Common myeloid progenitor, CD34-positive (primary cell): ENCODE measurements around the gene SCNN1A.

ENCODE experiments used
- CTCF ChIA-PET: fragments of 350-600 bp; sonication (Branson Sonifier 250); formaldehyde crosslinking; loops from one replicate; lab custom pipeline; 2021; ENCODE audit warnings: antibody characterized with exemption; lab: Charles Lee
- POLR2A ChIA-PET: fragments of 350-600 bp; sonication (Branson Sonifier 250); formaldehyde crosslinking; loops from one replicate; lab custom pipeline; 2021; ENCODE audit warnings: antibody characterized with exemption; lab: Charles Lee
- DNase-seq, 3 donors: peaks; one replicate each; pipeline versions ENCODE4 v3.0.0 to v3.0.0-alpha.2; 2013
- H3K27ac ChIP-seq, 2 experiments: 1 replicate in 1 of 2; 2 replicates in 1 of 2; pipeline ENCODE4 v1.7.0; 2013; ENCODE audit warnings: inconsistent platforms in 2 of 2, low read length in 2 of 2, mild to moderate bottlenecking in 2 of 2, low read depth in 1 of 2, moderate library complexity in 1 of 2; ENCODE audit not compliant: severe bottlenecking in 2 of 2, insufficient read depth in 1 of 2, poor library complexity in 1 of 2
- H3K27me3 ChIP-seq, 5 experiments: replicated peaks in 2 of 5; 1 replicate in 3 of 5; 2 replicates in 2 of 5; pipeline versions ENCODE4 v1.6.1 to v1.7.0; 2013; ENCODE audit warnings: low read length in 4 of 5, mild to moderate bottlenecking in 2 of 5, moderate library complexity in 2 of 5, inconsistent platforms in 1 of 5; ENCODE audit not compliant: insufficient read depth in 5 of 5, control insufficient read depth in 4 of 5
- H3K36me3 ChIP-seq, 4 experiments: 1 replicate in 2 of 4; 2 replicates in 2 of 4; pipeline versions ENCODE4 v1.6.1 to v1.7.0; 2013; ENCODE audit warnings: low read length in 3 of 4, control low read depth in 1 of 4, mild to moderate bottlenecking in 1 of 4; ENCODE audit not compliant: control insufficient read depth in 4 of 4, insufficient read depth in 4 of 4
- H3K4me1 ChIP-seq, 4 experiments: 1 replicate in 3 of 4; 2 replicates in 1 of 4; pipeline versions ENCODE4 v1.6.1 to v1.7.1; 2013; ENCODE audit warnings: low read length in 3 of 4, mild to moderate bottlenecking in 3 of 4, control low read depth in 1 of 4, inconsistent platforms in 1 of 4, moderate library complexity in 1 of 4; ENCODE audit not compliant: control insufficient read depth in 4 of 4, insufficient read depth in 4 of 4; ENCODE audit errors: control extremely low read depth in 1 of 4
- H3K4me3 ChIP-seq, 7 experiments: 1 replicate in 4 of 7; 2 replicates in 3 of 7; pipeline versions ENCODE4 v1.5.1 to v1.7.0; 2013; ENCODE audit warnings: mild to moderate bottlenecking in 7 of 7, low read length in 6 of 7, moderate library complexity in 6 of 7, inconsistent platforms in 2 of 7, low read depth in 2 of 7, control low read depth in 1 of 7; ENCODE audit not compliant: insufficient read depth in 4 of 7, control insufficient read depth in 1 of 7; ENCODE audit errors: extremely low read depth in 1 of 7
- H3K9me3 ChIP-seq, 5 experiments: 1 replicate in 4 of 5; 2 replicates in 1 of 5; pipeline versions ENCODE4 v1.6.1 to v1.7.1; 2013; ENCODE audit warnings: low read length in 4 of 5, mild to moderate bottlenecking in 2 of 5, inconsistent platforms in 1 of 5, low read depth in 1 of 5, moderate library complexity in 1 of 5; ENCODE audit not compliant: control insufficient read depth in 4 of 5, insufficient read depth in 2 of 5; ENCODE audit errors: control extremely low read depth in 1 of 5
- WGBS: methylation state at CpG from one replicate; pipeline ENCODE4 v1.1.5; 2013; ENCODE audit not compliant: insufficient coverage; 5-methylcytosine and 5-hydroxymethylcytosine counted together

SCNN1A gene

DNA sequence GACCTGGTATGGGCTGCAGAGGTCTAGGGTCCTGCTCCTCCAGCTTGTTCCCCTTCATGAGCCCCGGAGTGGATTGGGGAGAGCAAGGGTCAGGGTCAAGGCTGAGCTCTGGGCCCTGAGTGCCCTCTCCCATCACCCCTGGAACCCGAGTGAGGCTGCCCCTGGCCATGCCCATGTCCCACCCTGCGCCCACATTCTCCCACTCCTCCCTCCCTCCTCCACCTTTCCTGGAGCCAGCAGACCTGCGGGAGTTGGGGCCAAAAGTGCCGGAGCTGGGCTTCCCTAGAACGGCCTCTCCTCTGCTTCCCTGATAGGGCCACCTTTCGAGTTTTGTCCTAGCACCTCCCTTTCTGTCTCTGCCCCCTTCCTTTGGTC is 590 bp downstream of the SCNN1A start:
- ChIA-PET POLR2A (interaction anchor here (0.9 kb wide), 1 partner anchor 13 kb away, joined by 4 read pairs; no protein-coding TSS in a partner anchor), CTCF (interaction anchor here (0.7 to 6.9 kb wide), 10 partner anchors 9 to 91 kb away, joined by 3 to 73 read pairs (median 4); partner anchors contain the start of genes LTBR and TNFRSF1A)
- 96% methylated on average over 7 of the region's 7 CpGs for WGBS

DNA sequence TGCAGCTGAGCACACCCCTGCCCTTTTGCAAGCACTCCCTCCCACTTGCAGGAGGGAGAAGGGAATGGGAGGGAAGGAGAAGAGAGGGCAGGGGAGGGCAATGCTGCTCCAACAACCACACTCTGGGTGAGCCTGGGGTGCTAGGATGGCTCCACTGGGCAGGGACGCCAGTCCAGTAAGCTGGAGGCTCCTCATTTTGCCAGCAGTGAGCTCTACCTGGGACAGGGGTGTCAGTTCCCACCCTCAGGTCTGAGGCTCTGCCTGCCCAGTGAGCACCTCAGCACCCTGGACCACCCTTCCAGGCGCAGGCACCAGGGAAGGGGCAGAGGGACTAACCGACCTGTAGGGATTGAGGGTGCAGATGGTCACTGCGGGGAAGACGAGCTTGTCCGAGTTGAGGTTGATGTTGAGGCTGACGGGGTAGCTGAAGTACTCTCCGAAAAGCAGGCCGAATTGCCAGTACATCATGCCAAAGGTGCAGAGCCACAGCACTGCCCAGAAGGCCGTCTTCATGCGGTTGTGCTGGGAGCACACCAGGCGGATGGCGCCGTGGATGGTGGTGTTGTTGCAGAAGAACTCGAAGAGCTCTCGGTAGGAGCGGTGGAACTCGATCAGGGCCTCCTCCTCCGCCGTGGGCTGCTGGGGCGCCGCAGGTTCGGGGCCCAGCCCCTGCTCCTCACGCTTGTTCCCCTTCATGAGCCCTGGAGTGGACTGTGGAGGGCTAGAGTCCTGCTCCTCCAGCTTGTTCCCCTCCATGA is 1.2 kb downstream of the SCNN1A start:
- Histone ChIP-seq H3K4me1 (peaks cover 4 to 94% (median 60%) of the 10 kb centered on the region in 4 experiments), H3K4me3 (no peak overlapping the region), H3K9me3 (no peaks in the 10 kb centered on the region), H3K27ac (no peak overlapping the region), H3K36me3 (no peaks in the 10 kb centered on the region), H3K27me3 (no peaks in the 10 kb centered on the region)
- POLR2A ChIA-PET = no interaction called here
- CTCF ChIA-PET = interaction anchor here (0.6 to 6.9 kb wide), 11 partner anchors 9 to 203 kb away, joined by 3 to 73 read pairs (median 4); partner anchors contain the start of genes LTBR and TNFRSF1A
- 97% methylated on average over 21 of the region's 24 CpGs for WGBS
- DNase-seq = no peak

More for the DNA sequence above, 590 bp downstream of the SCNN1A start:
- H3K27ac ChIP-seq = no peak overlapping the region
- H3K27me3 ChIP-seq = no peaks in the 10 kb centered on the region
- no peak overlapping the region for H3K4me3 ChIP-seq
- H3K4me1 ChIP-seq = peaks cover 4 to 91% (median 60%) of the 10 kb centered on the region in 4 experiments
- no peak for DNase-seq
- H3K36me3 ChIP-seq = no peaks in the 10 kb centered on the region
- no peaks in the 10 kb centered on the region for H3K9me3 ChIP-seq

DNA sequence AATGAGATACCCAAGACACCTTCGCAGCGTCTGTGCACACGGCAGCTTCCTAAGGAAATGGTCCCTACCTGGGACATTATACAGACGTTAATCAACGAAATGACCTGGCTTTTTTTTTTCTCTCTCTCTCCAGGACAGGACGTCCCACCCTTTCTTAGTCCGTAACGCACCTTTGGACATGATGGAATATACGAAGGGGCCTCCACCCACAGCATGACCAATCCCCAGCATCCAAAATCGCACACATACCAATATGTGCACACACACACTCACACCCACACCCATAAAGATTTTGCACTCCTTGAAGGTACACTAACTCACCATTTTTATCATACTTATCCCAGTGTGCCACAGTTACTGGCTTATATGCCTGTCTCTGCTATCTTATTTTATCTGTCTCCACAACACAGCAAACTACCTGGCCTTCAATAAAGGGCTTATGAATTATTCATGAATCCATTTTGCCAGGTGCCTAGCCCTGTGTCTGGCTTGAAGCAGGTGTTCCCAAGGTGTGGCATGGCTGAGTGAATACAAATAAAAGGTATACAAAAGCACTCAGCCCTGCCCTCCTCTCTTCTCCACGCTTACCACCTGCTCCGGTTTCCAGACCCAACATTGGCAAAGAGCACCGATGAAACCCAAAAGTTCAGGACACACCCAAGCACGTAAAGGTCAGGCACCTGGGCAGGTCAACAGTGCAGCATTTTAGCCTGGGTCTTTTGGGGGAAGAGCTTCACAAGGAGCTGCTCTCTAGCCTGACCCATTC is 2.2 kb downstream of the SCNN1A start:
- H3K27ac ChIP-seq = no peak overlapping the region

DNA sequence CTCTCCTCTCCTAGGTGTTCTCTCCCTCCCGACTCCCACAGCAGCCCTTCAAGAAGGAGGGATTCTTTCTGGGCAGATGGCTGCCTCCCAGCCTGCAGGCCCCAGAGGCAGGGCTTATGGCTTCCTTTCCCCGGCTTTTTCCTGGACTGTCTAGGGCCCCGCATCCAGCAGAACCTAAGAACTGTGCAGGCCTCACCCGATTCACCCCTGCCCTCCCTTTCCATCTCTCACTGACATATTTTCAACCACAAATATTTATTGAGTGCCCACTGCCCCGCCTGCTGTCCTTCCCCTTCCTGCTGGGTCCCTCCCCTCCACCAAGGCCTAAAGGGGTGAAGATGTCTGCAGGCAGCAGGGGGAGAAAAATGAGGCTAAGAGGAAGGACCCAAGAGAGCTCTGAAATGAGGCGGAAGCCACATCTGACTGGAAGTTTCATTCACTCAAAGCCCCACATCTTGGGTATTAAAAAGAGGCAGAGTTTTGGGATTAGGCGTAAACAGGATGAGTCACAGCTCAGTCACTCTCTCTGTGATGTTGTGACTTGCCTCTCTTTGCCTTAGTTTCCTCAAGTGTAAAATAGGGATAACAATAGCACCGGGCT is 2.9 kb downstream of the SCNN1A start:
- Histone ChIP-seq H3K36me3 (no peaks in the 10 kb centered on the region), H3K4me3 (peak overlapping the region in 3 of 7 experiments; percentile 1 to 40 (median 9)), H3K27me3 (no peaks in the 10 kb centered on the region), H3K4me1 (peaks cover 8 to 94% (median 68%) of the 10 kb centered on the region in 4 experiments), H3K9me3 (no peaks in the 10 kb centered on the region), H3K27ac (no peak overlapping the region)
- peak; percentile 61 to 88 (median 88) for DNase-seq
- ChIA-PET CTCF (interaction anchor here (0.6 to 6.9 kb wide), 8 partner anchors 9 to 93 kb away, joined by 3 to 73 read pairs (median 6); partner anchors contain the start of gene TNFRSF1A), POLR2A (interaction anchor here (0.6 to 1.0 kb wide), 2 partner anchors 32 to 36 kb away, joined by 3 to 5 read pairs; no protein-coding TSS in a partner anchor)
- WGBS = 18% methylated on average over 6 of the region's 8 CpGs

More for the DNA sequence above, 2.2 kb downstream of the SCNN1A start:
- Histone ChIP-seq H3K4me1 (peaks cover 7 to 94% (median 64%) of the 10 kb centered on the region in 4 experiments), H3K9me3 (no peaks in the 10 kb centered on the region), H3K36me3 (no peaks in the 10 kb centered on the region), H3K27me3 (no peaks in the 10 kb centered on the region), H3K4me3 (no peak overlapping the region)
- no peak for DNase-seq
- WGBS = 80% methylated on average over 13 of the region's 14 CpGs
- ChIA-PET CTCF (interaction anchor here (0.6 to 6.9 kb wide), 10 partner anchors 8 to 202 kb away, joined by 4 to 73 read pairs (median 6); partner anchors contain the start of genes LTBR and TNFRSF1A), POLR2A (interaction anchor here (0.6 to 1.0 kb wide), 2 partner anchors 31 to 37 kb away, joined by 3 to 5 read pairs; no protein-coding TSS in a partner anchor)

DNA sequence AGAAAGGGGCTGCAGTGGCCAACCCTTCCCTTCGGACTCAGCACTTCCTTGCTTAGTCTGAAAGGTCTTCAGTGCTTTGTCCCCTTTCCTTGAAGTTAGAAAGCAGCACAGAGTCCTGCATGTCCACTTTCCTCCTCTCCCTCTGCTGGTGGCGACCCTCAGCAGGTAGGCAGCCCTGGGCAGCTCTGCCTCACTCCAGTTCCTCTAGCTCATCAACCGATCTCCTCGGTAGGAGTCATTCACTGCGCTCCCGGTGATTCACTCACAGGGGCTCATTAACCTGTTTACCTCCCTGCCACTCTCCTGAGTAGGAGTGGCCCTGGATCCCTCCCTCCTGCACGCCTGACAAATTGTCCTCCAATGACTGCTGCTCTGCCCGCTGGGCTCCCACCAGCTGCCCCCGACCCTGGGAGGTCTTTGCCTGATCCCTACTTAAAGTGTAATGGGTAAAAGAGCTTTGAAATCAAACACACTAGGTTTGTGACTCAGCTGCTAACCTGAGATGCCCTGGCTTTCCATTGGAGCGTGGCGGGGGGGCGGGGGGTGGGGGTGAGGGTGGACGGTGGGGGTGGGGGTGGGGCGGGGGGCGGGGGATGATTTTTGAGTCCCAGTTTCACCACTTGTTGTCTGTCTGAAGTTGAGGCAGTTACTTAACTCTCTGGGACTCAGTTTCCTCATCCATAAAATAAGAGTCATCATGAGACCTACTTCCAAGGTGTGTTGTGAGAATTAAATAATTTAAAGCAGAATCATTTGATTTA is 4.2 kb downstream of the SCNN1A start:
- ChIA-PET CTCF (interaction anchor here (0.7 to 6.9 kb wide), 11 partner anchors 11 to 165 kb away, joined by 3 to 73 read pairs (median 7); partner anchors contain the start of genes LTBR and TNFRSF1A), POLR2A (interaction anchor here (0.7 kb wide), 1 partner anchor 48 kb away, joined by 3 read pairs; no protein-coding TSS in a partner anchor)
- Histone ChIP-seq H3K27ac (no peak overlapping the region), H3K4me1 (peaks cover 8 to 88% (median 58%) of the 10 kb centered on the region in 4 experiments), H3K27me3 (no peaks in the 10 kb centered on the region), H3K4me3 (no peak overlapping the region), H3K36me3 (no peaks in the 10 kb centered on the region), H3K9me3 (no peaks in the 10 kb centered on the region)
- 91% methylated on average over 5 of the region's 15 CpGs for WGBS
- peak in 2 of 3 donors; percentile 32 to 40 for DNase-seq

DNA sequence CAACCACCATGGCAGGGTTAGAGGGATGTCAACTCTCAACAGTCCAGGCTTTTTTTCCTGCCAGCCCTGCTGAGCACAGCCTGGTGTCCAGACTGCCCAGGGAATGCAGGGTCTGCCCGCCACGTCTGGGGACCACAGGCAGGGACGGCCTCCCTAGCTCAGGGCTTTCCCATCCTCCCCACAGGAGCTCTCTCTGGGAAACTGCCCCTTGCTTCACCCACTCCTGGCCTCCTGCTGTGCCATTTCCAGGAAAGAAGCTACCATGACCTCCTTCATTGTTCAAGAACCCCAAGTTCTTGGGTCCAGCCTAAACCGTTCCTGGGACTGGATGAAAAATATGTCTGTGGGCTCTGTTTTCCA is 4.8 kb downstream of the SCNN1A start:
- CTCF ChIA-PET = interaction anchor here (0.7 to 6.9 kb wide), 11 partner anchors 10 to 165 kb away, joined by 3 to 73 read pairs (median 7); partner anchors contain the start of genes LTBR and TNFRSF1A
- DNase-seq = no peak
- Histone ChIP-seq H3K4me1 (peaks cover 8 to 82% (median 52%) of the 10 kb centered on the region in 4 experiments), H3K4me3 (no peak overlapping the region), H3K9me3 (no peaks in the 10 kb centered on the region), H3K36me3 (no peaks in the 10 kb centered on the region), H3K27me3 (no peaks in the 10 kb centered on the region), H3K27ac (no peak overlapping the region)
- WGBS = 100% methylated on average over 3 of the region's 4 CpGs
- POLR2A ChIA-PET = no interaction called here
